ENCODE results near the gene FNDC7. TPM values are rescaled to one million over a fixed set of nuclear protein-coding genes. Genes with fewer than 3 reads are reported as not detected.

The FNDC7 gene
- total and polyA plus RNA-seq, 2 donors (not counting 3 experiments of a cell fraction or from before 2014, with no cell fraction given) = not detected

- Histone ChIP-seq H3K36me3 (ENCODE audit: control insufficient read depth in 2 of 2, extremely low read depth in 1 of 2, insufficient read depth in 2 of 2, low read length in 2 of 2) (no peaks in the 10 kb centered on the region), H2AFZ (ENCODE audit: low read depth, low read length) (no peak overlapping the region), H3K27ac (ENCODE audit: insufficient read depth, low read depth, low read length) (no peak overlapping the region), H3K9me3 (replicated peaks; ENCODE audit: control insufficient read depth, insufficient read depth, low read length) (no peaks in the 10 kb centered on the region), H3K9ac (replicated peaks; ENCODE audit: extremely low read depth, insufficient read depth, low read length) (no peak overlapping the region), H3K4me2 (ENCODE audit: insufficient read depth, low read length) (no peak overlapping the region), H3K79me2 (ENCODE audit: control insufficient read depth, insufficient read depth, low read length) (no peaks in the 10 kb centered on the region), H3K4me1 (ENCODE audit: control insufficient read depth, extremely low read depth, insufficient read depth, low read length) (peaks cover 7% of the 10 kb centered on the region), H3K9me1 (replicated peaks; ENCODE audit: control insufficient read depth, extremely low read depth, insufficient read depth, low read length) (no peaks in the 10 kb centered on the region), H4K20me1 (replicated peaks; ENCODE audit: control insufficient read depth, extremely low read depth, insufficient read depth, low read length) (no peaks in the 10 kb centered on the region), H3K4me3 (replicated peaks in 1 of 3; ENCODE audit: insufficient read depth in 1 of 3, low read depth in 1 of 3, low read length in 3 of 3) (no peak overlapping the region), H3K27me3 (ENCODE audit: control insufficient read depth in 2 of 2, insufficient read depth in 2 of 2, low read length in 2 of 2) (no peaks in the 10 kb centered on the region)
- CTCF ChIA-PET = no interaction called here
- BruUV-seq (replicated peaks) = no TSS peak
- intact Hi-C loops (cut with micrococcal nuclease) (no loop called here), dilution Hi-C loops (cut with MboI; ENCODE audit: extremely low pct_ligation_motif_present, low sequenced_read_pairs) (no loop called here)
- TF ChIP-seq EZH2 (IDR thresholded peaks at IDR 0.05; ENCODE audit: borderline replicate concordance, low read depth, low read length, severe bottlenecking) (no peak), MAX (IDR thresholded peaks at IDR 0.05; ENCODE audit: insufficient read depth, insufficient read length) (no peak), GATA2 (IDR thresholded peaks at IDR 0.05; ENCODE audit: insufficient read depth, insufficient read length, low read depth, low read length) (no peak), CTCF (IDR thresholded peaks at IDR 0.05; ENCODE audit: extremely low read depth in 1 of 2, insufficient read depth in 1 of 2, low read depth in 1 of 2, low read length in 2 of 2) (no peak), POLR2A (IDR thresholded peaks at IDR 0.05; ENCODE audit: low read depth, low read length) (no peak)
- DNase-seq (ENCODE audit: low read depth, low spot score) (no peak), FAIRE-seq (no peak)
- POLR2A ChIA-PET = no interaction called here
Measured at GRCh38 chr1:108664481-108664880, 48.2 kb upstream of the FNDC7 start.

GRCh38 chr1:108665067-108665466 is 47.6 kb upstream of the FNDC7 start:
- H3K9me1 ChIP-seq (replicated peaks; ENCODE audit: control insufficient read depth, extremely low read depth, insufficient read depth, low read length) = no peaks in the 10 kb centered on the region
- H3K36me3 ChIP-seq (ENCODE audit: control insufficient read depth in 2 of 2, extremely low read depth in 1 of 2, insufficient read depth in 2 of 2, low read length in 2 of 2) = no peaks in the 10 kb centered on the region
- H3K4me3 ChIP-seq (replicated peaks in 1 of 3; ENCODE audit: insufficient read depth in 1 of 3, low read depth in 1 of 3, low read length in 3 of 3) = no peak overlapping the region
- no peak overlapping the region for H2AFZ ChIP-seq (ENCODE audit: low read depth, low read length)
- H3K27me3 ChIP-seq (ENCODE audit: control insufficient read depth in 2 of 2, insufficient read depth in 2 of 2, low read length in 2 of 2) = no peaks in the 10 kb centered on the region
- no peak overlapping the region for H3K9ac ChIP-seq (replicated peaks; ENCODE audit: extremely low read depth, insufficient read depth, low read length)
- H3K4me2 ChIP-seq (ENCODE audit: insufficient read depth, low read length) = no peak overlapping the region
- DNase-seq (ENCODE audit: low read depth, low spot score) = no peak
- peak; percentile 43 for FAIRE-seq
- H3K79me2 ChIP-seq (ENCODE audit: control insufficient read depth, insufficient read depth, low read length) = no peaks in the 10 kb centered on the region
- H3K9me3 ChIP-seq (replicated peaks; ENCODE audit: control insufficient read depth, insufficient read depth, low read length) = no peaks in the 10 kb centered on the region
- ChIA-PET CTCF (no interaction called here), POLR2A (no interaction called here)
- H3K27ac ChIP-seq (ENCODE audit: insufficient read depth, low read depth, low read length) = no peak overlapping the region
- H4K20me1 ChIP-seq (replicated peaks; ENCODE audit: control insufficient read depth, extremely low read depth, insufficient read depth, low read length) = no peaks in the 10 kb centered on the region
- peaks cover 7% of the 10 kb centered on the region for H3K4me1 ChIP-seq (ENCODE audit: control insufficient read depth, extremely low read depth, insufficient read depth, low read length)
- dilution Hi-C loops (cut with MboI; ENCODE audit: extremely low pct_ligation_motif_present, low sequenced_read_pairs) = no loop called here
- intact Hi-C loops (cut with micrococcal nuclease) = no loop called here
- BruUV-seq (replicated peaks) = no TSS peak
- no peak for TF ChIP-seq CTCF (IDR thresholded peaks at IDR 0.05; ENCODE audit: extremely low read depth in 1 of 2, insufficient read depth in 1 of 2, low read depth in 1 of 2, low read length in 2 of 2)
- no peak for TF ChIP-seq FOS (IDR thresholded peaks at IDR 0.05; ENCODE audit: borderline replicate concordance, insufficient read depth, low read length)
- no peak for TF ChIP-seq MAX (IDR thresholded peaks at IDR 0.05; ENCODE audit: insufficient read depth, insufficient read length)
- no peak for TF ChIP-seq GATA2 (IDR thresholded peaks at IDR 0.05; ENCODE audit: insufficient read depth, insufficient read length, low read depth, low read length)
- no peak for TF ChIP-seq POLR2A (IDR thresholded peaks at IDR 0.05; ENCODE audit: low read depth, low read length)
- TF ChIP-seq EZH2 (IDR thresholded peaks at IDR 0.05; ENCODE audit: borderline replicate concordance, low read depth, low read length, severe bottlenecking) = no peak
